GM21390 (cell line): ENCODE measurements around the gene SRRM4.

Source experiments
- ATAC-seq: cut with Tn5 transposase; IDR thresholded peaks from one replicate; pipeline ENCODE4 v1.9.1; 2021; ENCODE audit not compliant: unreplicated experiment

Gene SRRM4

DNA sequence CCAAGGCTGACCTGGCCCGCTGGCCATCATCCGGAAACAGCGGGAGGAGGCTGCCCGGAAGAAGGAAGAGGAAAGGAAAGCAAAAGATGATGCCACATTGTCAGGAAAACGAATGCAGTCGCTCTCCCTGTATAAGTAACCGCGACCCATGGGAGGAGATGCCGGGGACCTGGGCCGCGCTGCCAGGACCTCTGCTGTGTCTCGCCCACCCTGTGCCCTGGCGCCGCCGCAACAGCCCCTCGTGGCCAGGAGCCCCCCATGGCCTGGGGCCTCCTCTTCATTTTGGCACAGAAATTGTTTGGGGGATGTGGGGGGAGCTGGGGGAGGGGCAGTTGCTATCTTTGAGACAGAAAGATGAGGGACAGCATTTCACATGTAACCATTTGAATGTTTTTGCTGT lies 213.9 kb downstream of the SRRM4 start:
- no peak for ATAC-seq

DNA sequence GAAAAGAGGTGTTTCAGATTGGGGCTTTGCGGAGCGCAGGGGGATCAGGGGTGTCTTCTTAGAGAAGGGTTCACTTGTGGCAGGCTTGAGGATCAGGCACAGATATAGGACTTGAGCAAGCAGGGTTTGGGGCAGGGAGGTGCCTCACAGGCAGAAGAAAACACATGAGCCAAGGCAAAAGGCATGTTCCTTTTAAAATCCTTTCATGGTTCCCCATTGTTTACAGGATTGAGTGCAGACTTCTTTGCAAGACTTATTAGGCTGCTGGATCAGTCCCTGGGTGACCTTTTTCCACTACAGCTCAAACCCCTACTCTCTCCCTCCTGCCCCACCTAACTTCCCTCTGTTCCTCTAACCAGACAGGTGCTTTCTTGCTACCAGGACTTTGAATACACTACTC lies 217.1 kb downstream of the SRRM4 start:
- no peak for ATAC-seq

DNA sequence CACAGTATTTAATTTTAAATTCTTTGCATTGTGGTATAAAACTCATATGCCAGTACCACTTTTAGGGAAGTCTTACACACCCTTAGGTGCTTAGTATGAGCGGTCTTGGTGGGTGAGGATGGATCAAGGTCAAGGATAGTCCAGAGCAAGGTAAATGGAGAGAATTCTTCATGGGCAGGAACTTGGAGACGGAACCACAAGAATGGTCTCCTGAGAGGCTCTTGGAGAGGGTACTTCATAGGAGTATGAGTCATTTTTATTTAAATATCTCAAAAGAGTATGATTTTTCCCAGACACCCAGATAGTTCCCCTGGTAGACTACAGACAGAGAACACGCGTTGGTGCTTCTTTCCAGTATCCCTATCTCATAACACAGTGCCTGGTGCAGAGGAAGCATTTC lies 219.3 kb downstream of the SRRM4 start:
- no peak for ATAC-seq

DNA sequence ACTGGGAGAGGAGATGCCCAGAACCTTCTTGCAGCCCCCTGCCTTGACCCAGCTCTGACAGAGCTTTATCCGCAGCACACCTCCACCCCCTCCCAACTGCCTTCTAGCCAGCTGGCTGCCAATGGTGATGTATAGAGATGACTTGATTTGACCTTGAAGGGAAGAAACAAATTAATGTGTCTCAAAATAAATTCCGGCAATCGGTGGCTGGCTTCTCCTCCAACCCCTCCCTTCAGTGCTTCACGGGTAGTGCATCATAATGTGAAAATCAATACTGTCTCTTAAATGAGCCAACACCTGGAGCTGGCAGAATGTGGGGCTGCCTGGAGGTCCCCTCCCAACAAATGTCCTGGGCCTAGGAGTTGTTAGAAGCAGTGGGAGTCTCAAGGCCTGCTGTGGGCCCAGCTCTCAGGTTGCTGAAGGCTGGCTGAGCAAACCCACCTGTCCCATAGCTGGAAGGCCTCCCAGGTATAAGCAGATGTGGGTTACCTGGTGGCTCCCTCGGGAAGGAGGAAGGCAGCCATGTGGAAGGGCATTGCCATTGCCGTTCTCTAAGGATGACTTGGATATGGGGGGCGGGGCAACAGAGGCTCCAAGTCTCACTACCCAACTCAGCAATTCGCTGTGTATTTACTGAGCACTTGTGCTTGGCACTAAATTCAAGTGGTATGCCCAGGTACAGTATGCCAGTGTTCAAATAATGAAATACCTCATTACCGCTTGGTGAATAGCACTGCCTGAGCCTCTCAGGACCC lies 220.6 kb downstream of the SRRM4 start:
- no peak for ATAC-seq

DNA sequence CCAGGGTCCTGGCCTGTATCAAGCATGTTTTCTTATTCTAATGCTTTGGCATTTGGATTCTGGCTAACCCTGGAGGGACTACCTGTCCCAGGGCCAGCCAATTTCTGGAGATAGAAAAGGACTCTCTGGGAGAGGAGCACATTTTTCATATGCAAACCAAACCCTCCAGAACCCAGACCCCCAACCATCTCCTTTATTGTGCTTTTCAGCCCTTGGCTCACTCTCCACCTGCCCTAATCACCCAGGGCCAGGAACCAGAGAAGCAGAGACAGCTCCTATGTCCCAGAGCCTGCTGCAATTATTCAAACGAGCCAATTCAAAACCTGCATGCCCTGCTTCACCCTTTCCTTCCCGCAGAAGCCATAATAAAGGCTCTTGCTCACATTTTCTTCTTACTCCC lies 221.2 kb downstream of the SRRM4 start:
- no peak for ATAC-seq

DNA sequence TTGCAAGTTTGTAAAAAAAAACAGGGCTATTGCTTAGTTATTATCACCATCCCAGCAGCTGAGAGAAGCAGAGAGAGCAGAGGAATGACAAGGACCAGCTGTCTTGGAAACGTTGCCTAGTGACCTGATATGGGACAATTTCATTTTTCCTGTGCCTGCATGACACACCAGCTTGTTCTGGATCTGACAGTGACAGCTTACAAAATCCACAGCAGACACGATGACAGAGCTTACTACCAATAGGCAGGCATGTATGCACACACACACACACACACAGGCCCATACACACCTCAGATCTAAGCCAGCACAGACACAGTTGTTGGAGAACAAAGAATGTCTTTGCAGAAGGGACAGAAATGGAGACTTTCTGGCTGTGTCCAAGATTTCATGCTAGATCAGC lies 222.8 kb downstream of the SRRM4 start:
- no peak for ATAC-seq

DNA sequence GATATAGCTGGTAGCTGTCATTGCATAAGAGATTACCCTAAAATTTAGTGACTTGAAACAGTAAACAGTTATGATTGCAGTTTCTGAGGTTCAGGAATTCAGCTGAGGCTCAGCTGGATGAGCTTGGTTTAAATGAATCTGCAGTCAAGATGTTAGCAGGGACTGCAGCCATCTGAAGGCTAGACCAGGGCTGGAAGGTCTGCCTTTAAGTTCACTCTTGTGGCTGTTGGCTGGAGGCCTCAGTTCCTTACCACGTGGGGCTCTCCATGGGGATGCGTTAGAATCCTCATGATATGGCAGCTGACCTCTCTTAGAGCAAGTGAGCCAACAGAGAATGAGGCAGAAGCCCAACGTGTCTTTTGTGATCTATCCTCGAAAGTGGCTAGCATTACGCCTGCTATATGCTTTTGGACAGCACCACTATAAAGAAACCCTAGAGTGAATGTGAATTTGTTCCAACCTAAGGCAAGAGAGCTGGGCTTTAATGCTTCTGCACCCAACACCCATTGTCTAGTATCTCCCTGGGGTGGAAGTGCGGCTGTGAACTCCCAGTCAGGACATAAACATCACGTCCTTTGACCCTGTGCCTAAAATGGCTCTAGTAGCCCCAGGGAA lies 223.4 kb downstream of the SRRM4 start:
- no peak for ATAC-seq

DNA sequence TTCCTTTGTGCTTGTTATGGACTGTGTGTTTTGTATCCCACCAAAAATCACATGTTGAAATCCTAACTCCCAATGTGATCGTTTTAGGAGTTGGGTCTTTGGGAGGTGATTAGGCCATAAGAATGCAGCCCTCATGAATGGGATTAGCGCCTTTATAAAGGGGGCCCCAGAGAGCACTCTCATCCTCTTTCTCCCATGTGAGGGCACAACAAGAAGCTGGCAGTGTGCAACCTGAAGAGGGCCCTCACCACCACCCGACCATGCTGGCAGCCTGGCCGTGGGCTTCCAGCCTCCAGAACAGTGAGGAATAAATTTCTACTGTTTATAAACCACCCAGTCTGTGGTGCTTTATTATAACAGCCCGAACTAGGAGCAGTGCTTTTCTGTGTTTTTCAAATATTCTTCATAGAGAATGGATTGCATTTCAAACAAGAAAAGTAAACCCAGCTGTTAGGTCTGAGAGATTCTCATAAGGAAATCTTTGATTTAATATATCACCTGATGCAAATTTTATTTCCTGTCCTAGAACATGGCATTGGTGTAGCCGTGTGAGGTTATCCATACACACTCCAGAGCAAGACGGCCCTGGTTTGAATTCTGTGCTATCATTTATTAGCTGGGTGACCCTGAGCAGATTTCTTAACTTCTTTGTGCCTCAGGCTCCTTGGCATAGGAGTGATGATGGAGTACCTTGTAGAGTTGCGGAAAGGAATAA lies 225.2 kb downstream of the SRRM4 start:
- no peak for ATAC-seq

DNA sequence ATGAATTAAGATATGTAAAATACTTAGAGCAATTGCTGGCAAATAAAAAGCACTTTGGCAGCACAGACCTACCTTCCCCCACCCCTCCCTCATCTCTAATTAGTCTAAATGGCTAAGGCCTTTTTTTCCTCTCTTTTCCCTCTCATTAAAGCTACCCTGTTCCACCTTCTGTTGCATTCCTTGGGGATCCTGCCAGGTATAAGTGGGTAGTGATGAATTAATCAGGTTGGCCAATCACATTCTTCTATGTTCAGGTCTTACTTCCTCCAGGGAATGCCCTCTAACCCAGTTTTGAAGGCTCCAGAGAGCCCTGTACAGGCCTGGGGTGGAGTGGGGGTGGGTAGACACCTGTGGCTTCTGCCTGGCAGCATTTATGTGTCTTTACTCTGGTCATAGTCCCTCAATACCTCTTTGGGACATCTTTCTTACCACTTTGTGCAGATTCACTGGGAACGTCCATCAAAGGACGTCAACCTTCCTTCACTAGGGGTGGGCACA lies 225.8 kb downstream of the SRRM4 start:
- ATAC-seq = no peak

DNA sequence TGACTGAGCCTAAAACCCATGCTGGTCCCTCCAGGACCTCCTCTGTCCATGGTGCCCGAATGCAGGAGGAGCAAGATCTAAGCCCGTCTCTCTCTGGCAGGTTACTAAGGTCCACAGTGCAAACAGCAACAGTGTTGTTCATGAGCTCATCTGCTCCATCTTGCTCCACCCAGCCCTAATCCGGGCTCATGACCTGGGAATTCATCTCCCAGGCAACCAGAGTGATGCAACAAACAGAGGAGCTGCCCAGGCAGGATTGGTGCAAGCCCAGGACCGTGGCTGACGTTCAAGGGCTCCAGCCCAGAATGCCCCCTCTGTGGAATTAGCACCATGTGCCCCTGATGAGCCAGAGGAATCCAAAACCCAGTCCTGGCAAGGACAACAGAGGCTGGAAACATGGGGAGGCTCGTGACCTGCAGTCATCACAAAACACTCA lies 227.3 kb downstream of the SRRM4 start:
- ATAC-seq = no peak

DNA sequence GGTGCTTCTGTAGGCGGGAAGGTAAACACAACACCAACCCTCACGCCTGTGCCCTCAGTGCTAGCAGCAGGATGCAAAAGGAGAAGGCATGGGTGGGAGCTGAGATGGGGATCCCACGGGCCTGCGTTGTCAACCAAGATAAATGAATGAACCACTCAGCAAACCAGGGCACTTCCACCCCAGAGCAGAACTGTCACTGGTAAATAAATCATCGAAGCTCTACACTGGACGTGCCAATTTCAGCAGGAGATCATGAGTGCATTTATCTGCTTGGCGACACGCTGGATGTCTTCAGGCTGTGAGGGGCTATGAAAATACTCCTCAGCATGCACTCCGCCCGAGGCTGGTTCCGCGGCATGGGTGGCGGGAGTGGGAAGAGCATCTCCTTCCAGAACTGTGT lies 230.5 kb downstream of the SRRM4 start:
- ATAC-seq = no peak
